Stimulated activated CD8-positive, alpha-beta memory T cell treated with anti-CD3 and anti-CD28 coated beads, Interleukin-7, amount 100 ng/mL, for 4 hours (primary cell): ENCODE measurements around the gene TFAP2A.

Experiments used
- DNase-seq, 2 donors: peaks; one replicate each; pipeline ENCODE4 v3.0.0-alpha.2; 2020; ENCODE audit warnings: low read depth in 2 of 2

Gene TFAP2A

GRCh38 chr6:10425975-10426780 is 11.3 kb upstream of the TFAP2A start:
- DNase-seq: no peak

- DNase-seq: no peak
Measured at GRCh38 chr6:10425176-10425974, 10.5 kb upstream of the TFAP2A start.

- no peak for DNase-seq
Measured at GRCh38 chr6:10424040-10424439, 9.2 kb upstream of the TFAP2A start.

DNA sequence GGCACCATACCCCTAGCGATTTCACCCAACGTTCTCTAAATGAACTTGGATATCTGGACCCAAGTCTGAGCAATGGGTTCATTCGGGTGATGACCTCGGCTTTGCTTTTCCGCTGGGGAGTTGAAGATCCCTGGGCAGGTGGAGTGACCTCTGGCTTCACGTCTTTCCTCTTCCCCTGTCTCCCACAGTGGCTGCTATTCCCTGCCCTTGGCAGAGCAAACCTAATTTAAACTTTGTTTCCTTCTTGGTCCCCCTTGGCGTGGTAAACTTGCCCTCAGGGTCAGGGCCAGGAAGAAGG is 7.8 kb upstream of the TFAP2A start:
- DNase-seq: no peak

GRCh38 chr6:10421921-10422736 is 7.3 kb upstream of the TFAP2A start:
- DNase-seq: no peak

GRCh38 chr6:10421158-10421920 is 6.5 kb upstream of the TFAP2A start:
- no peak for DNase-seq

DNA sequence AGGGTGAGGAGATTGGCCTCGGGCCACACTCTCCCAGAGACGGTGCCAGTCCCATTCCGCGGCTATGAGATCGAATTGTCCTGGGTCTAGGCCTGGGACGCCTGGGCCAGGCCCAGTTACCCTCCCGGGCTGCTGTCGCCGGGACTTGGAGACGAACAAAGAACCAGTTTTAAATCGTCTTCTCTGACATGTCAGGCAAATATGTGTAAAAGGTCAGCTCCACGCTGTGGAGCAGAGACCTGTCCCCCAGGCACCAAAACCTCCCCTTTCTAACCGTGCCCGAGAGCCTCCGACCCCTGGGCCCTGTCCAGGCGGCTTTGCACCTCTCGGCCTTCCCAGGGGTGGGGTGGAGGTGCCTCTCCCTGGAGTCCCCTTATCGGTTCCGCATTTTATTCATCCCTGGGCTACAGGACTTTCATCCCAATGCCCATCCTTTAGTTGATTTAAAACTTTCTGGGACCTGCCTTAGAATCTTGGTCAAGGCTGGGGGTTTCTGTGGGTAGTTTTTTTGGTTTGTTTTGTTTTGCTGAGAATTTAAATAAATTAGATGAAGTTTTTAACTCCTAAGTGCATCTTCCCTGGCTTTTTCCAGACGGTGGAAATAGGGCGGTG is 5.8 kb upstream of the TFAP2A start:
- no peak for DNase-seq

DNA sequence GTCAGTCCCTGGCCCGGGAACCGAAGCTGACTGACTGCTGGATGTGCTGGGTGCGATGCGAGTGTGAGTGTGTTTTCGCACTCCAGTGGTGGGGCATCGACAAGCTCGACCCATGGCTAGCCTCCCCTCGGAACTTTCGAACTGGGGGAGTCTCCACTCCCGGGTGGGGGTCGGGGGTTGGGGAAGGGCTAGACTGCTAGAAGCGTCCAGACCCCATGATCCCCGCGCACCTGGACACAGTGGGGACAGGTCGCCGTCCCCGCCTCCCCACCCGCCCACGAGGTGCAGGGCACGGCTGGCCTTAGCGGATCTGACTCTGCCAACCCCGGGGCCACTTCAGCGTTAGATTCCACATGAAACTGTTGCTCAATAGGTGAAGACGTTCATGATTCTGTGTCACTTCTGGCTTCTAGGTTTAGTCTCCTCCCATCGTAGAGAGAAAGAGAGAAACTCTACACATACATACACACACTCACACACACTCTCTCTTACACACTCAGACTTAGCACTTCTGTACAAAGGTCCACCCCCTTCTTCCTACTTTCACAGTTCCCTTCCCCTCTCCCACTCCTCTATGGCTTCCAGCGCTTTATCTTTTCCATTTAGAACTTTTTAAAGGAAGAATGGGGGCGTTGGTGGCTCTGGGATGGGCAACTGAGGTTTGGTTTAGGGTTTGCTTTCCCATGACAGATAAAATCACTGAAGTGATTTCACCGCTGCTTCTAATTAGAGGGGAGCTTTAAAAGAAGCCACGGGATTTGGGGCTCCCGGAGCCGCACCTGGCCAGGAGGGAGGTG is 5.1 kb upstream of the TFAP2A start:
- DNase-seq: no peak

- no peak for DNase-seq
Measured at GRCh38 chr6:10418862-10419748, 4.2 kb upstream of the TFAP2A start.

DNA sequence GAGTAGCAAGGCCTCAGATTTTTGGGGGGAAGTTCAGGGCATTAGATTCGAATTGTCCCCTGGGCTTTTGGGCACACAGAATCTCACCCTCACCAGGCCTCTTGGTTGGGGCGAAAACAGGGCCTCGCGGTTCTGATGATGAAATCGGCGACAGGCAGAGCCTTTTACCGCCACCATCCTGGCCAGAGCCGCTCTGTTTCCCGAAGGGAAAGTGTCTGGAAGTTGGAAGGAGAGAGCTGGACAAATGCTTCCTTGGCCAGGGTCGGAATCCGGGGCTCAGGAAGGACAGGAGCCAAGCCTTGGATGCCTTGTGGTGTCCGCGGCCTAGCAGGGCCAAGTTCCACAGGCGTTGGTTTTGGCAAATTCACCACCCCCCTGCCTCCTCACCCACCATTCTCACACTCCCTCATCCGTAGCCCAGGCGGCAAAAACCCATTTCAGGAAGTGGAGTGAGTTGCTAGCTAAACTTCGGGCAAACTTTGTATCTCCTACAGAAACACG is 3.5 kb upstream of the TFAP2A start:
- no peak for DNase-seq

GRCh38 chr6:10417681-10418104 is 2.8 kb upstream of the TFAP2A start:
- no peak for DNase-seq

- no peak for DNase-seq
Measured at GRCh38 chr6:10416863-10417641, 2.2 kb upstream of the TFAP2A start.

- no peak for DNase-seq
Measured at GRCh38 chr6:10416516-10416862, 1.6 kb upstream of the TFAP2A start.

DNA sequence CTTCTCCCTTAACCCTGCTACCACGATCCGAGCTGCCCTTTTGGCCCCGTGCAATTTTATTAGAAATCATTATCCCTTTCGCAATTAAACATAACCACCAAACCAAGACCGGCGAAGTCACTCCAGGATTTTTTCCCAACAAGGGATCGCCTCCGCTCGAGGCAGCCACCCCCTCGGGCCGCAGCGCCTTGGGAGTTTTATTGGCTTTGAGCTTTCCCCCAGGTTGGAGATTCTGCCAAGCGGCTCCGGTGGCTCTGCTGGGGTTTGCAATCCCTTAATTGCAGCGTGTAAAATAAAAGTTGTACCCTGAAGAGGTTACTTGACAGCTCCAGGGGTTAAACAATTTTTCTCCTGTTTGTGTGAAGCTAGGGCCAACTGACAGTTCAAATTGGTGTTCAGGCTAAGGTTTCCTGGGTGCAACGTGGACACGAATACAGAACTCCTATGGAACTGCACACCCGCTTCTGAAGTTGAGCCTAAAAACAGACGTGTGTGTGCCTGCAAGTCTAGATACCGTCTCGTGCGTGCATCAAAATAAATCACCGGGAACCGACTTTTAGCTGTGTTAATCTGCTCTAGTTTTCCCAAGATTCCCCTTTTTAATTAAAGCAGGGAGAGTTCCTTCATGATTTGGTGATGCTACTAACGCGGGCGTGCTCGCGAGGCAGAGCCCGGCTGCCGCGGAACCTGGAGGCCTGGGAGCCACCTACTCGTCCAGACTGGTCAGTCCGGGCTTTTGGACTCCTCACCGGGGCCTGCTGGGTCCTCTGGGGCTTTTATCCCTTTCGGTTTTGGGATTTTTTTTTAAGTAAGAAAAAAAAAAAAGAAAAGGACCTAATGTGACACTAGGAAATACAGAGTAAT is 975 bp upstream of the TFAP2A start:
- no peak for DNase-seq

DNA sequence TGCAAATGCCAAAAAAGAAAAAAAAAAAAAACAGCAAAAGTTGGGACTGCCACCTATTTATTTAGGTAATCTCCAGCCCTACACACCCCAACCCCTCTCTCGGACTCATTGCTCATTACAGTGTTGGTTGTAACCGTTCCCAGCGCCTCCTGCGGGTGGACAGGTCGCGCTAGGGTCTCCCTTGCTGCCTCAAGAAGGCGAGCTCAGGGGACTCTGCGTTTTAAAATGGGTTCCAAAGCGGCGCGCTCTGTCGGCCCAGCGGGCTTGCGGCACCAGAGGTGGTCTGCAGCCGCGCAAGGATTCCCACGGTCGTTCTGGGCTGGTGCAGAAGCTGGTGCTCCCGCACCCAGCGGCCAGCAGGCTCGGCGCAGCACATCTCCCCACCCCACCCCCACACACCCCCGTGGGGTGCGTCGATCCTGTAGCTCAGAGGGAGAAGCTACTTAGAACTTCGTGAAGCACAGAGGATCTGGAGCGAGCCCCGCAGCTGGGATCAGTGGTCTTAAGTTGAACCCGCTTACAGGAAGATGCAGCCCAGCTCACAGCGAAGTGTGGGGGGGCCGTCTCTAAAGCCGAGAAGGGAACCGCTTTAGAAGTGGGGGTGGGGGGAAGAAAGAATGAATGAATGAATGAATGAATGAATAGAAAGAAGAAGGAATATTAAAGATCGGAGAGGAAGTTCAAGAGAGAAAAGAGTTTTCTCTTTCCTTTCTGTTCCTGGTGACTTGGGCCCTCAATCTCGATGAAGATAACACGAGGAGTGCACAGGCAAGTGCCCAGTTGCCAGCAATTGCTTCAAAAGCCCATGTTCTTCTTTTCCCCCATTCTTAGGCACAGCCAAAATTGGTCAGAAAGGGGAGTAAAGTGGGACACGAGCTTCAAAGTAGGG is 780 bp downstream of the TFAP2A start:
- DNase-seq: no peak

DNA sequence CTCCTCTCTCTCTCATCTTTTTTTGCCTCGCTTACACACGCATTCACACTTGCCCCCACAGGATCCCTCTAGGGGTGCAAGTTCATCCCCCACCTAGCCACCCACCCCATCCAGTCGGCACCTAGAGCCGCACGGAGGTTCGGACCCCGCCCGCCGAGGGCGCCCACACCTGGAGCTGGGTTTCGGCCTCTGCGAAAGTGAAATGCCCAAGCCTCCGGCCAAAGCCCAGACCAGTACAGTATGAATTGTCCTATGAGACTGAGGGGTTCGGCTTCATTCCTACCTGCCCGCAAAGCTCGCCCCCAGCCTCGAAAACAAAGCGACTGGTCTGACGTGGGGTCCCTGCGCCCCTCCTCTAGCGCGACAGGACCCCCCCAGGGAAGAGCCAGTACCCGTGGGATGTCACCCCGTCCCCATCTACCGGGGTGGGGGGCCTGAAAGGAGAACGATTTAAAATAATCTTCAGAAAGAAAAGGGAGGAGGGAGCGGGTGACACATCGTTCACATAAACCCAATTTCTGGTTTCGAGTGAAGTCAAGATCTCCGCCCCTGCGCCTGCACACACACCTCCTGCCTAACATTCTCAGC is 1.5 kb downstream of the TFAP2A start:
- DNase-seq: no peak
